Non-pigmented ciliary epithelial cell (primary cell): Measurements from ENCODE around the gene C1QTNF12.
A peak's percentile ranks its signal among the peaks of the same experiment; 100 is the strongest.

Experiments
- DNase-seq: peaks from one replicate; pipeline ENCODE4 v3.0.0-alpha.2; 2010; ENCODE audit warnings: low read depth

C1QTNF12 gene

DNA sequence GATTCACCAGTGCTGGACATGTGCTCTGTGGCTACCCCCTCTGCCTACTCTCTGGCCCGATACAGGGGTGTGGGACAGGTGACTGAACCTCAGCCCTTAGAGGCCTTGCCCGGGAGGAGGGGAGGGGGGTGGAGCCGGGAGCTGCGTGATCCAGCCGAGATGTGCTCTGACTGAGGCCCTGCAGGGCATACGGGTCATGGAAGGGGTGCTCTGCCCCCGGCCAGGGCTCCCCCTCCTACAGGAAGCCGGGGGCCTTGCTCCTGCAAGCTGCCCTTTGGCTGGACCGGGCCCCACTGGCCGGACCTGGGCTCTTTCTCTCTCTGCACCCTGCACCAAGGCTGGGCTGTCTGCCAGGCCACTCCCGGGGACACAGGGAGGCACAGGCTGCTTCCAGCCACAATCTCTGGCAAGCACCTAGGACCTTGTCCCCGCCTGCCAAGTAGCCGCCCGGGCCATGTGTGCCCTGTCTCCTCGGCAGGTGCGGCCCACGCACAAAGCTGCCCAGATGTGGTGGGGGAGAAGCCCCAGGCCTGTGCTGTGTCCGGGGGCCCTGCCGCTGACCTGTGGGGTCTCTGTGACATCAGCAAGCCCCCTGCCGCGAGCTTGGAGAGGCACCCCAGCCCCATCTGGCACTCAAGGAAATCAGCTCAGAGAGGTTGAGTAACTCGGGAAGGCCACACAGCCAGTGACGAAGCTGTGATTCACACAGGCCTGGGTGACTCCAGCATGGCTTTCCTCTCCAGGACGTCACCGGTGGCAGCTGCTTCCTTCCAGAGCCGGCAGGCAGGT lies 35.2 kb upstream of the C1QTNF12 start:
- no peak for DNase-seq

DNA sequence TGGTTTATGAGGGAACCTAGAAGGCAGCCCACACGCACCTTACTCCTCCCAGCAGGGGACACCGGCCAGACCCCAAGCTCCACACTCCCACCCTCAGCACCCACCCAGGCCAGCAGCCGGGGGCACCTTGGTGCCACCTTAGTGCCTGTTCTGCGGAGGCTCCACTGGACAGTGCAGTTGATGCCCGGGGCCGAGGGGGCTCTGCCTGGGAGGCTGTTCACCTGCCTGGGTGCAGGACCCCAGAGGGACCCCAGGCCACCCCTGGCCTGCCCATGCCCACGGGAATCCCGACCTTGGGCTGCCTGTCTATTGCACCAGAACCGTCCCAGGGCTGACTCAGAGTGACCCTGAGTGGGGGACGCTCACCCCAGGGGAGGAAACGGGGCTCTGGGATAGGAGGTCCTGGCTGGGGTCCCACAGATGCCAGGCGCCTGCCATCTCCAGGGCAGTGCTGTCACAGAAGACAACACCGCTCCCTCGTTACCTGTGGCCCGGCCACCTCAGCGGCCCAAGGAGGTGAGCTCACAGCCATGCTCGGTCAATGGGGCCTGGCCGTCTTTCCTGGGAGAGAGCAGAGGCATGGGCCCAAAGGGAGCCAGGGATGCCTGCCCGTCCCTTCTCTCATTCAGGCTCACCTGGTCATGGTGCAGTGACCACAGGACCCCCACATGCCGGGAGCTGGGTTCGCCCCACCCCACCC lies 34.4 kb upstream of the C1QTNF12 start:
- no peak for DNase-seq

DNA sequence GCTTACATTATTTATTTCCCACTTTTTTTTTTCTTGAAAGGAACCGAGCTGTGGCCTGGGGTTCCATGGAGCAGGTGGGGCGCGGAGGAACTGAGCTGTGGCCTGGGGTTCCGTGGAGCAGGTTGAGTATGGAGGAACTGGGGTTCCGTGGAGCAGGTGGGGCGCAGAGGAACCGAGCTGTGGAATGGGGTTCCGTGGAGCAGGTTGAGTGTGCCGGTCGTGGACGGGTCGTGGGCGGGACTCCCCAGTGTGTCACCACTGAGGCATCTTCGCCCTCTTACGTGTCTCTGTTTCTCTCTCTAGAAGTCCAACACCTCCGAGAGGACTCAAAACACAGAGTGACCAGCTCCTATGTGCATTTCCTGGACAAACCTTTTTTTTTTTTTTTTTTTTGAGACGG lies 32.5 kb upstream of the C1QTNF12 start:
- no peak for DNase-seq

DNA sequence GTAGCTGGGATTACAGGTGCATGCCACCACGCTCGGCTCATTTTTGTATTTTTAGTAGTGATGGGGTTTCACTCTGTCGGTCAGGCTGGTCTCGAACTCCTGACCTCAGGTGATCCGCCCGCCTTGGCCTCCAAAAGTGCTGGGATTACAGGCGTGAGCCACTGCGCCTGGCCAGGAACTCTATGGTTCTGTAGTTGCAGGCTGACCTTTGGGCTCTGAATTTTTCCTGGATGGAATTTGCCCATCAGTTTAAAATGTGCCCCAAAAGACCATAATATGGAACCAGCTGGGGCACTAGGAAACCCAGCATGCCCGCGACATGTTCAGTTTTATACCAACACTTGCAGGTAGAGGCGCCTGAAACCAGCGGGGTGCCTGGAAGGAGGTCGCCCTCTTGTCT lies 32.1 kb upstream of the C1QTNF12 start:
- DNase-seq, result no peak

DNA sequence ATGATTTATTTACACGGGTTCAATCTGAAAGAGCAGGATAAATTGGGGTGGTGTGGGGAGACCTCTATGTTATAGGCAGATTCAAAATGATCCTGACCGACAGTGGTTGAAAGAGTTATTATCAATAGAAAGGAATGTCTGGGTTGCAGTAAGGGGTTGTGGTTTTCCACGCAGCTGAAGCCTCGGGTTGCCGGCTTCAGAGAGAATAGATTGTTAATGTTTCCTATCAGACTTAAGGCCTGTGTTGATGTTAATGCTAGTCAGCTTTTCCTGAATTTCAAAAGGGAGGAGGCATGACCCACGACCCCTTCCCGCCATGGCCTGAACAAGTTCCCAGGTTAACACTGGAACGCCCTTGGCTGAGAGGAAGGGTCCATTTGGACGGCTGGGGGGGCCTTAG lies 29.3 kb upstream of the C1QTNF12 start:
- DNase-seq, result no peak

DNA sequence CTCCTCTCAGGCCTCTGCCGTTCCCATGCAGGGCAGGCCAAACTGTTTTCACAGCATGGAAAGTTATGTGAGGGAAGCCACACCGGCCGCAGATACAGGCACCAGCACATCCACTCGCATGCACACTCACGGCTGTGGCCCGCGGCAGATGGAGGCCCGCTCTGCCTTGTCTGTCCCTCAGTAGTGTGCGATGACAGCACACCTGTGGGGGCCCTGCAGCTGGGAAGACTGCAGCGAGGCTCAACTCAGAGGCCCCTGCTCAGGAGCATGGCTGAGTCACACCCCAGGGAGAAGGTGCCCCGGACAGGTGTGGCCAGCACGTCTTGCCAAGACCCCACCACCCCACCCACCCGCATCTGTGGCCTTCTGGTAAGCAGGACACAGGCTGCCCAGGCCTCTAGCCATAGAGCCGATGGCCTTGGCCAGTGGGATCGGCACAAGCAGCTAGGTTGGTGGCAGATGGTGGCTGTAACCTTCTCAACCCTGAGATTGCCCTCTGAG lies 28.5 kb upstream of the C1QTNF12 start:
- DNase-seq, result no peak

DNA sequence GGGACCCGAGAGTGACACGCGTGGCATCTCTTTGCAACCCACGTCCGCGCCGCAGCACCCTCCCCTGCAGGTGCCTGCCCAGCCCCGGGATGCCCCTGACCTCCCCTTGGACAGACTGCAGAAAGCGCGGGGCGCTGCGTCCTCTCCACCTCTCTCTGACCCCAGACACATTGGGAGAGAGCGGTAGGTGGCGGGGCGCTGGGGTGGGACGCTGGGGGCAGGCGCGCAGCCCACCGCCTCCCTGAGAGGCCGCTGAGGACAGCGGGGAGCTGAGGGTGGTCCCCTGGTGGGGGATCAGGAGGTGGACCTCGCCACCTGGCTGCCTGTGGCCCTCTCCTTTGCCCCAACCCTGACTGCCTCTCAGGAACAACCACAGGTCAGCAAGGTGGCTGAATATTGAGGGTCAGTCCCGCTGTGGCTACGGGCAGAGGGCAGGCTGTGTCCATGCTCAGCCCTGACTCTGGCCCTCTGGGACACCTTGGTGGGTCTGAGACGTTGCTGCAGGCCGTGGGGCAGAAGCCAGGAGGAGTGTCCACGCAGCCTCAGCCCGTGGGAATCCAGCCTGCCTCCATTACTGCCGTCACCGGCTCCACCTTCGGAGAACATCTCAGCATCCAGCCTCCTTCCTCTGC lies 27.9 kb upstream of the C1QTNF12 start:
- no peak for DNase-seq

DNA sequence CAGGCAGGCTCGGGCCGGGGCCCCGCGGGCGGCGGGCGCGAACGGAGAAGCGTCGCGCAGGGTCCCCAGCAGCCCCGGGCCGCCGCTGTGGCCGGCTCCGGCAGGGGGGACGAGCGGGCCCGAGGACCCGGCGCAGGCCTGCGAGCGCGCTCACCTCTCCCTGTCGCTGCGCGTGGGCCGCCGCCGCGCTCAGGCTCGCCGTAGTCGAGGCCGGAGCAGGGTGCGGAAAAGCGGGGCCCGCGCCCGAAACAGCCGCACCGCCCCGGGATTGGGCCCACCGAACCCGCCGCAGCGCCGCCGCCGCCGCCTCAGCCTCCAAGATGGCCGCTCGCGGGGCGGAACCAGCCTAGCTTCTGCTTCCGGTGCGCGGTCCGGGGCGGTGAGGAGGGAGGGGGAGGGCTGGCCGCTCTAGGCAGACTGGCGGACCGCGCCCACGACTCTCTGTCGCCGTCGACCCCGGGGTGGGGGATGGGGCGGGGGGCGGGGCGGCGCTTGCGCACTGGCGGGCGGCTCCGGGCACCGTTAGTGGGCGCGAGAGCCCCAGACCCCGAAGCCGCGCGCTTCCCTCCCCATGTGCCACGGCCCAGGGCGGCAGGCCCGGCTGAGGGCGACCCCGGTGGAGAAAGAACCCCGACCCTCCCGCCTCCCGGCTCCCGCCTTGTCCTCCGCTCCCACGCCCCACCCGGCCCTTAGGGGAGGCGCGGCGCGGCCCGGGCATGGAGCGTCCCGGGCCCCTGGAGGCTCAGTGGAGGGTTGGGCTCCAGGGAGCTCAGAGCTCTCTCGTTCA lies 27.2 kb upstream of the C1QTNF12 start, which contains the start of gene UBE2J2:
Gene UBE2J2, minus strand, starts transcription at position 343 of the 787 bp plus-strand sequence. CDS start 5,862 bp downstream, outside the sequence.
- DNase-seq, result peak; percentile 48

DNA sequence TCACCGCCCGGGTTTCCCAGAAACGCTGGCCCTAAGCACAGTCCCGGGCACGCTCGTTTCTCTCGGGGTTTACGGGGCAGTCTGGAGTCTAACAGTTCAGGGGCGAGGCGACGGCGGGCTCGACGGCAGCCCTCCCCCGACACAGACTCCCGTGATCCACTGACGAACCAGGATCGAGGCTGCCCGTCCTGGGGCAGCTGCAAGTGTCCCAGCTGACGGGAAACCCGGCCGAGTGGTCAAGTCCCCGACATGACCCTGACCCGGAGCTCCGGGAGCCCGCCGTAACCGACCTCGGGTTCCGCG lies 26.6 kb upstream of the C1QTNF12 start:
- DNase-seq, result no peak

DNA sequence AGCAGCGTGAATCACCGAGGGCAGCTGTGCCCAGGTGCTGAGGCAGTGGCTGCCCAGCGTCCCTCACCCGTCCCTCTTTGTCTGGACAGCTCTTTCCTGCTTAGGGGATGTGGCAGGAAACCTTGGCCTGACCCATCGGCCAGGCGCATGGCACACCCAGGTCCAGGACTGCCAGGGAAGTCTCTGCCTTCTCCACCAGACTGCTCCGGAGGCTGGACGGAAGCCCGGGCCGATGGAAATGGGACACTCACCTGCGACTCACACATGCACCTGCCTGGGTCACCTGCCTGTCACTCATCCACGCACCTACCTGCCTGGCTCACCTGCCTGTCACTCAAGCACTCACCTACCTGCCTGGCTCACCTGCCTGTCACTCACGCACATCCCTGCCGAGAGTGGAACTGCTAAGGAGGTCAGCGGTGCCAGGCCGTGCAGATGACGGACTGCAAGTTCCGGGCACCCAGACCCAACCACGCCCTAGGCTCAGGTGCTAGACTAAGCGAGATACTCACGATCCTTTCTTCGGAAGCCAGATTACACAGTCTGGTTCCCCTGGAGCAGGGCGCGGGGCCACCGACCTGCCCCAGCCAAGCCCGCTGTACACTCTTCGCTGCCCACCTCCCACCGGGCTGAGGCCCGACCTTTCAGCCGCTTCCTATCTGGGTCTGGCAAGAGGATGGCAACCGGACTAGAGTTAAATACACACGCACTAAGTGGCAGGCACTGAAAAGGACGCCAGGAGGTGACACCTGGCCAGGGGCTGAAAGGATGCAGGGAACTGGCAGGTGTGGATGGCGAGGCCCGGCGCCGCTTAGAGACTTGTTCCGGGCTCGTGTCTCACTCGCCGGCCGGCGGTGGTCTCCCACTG lies 26.1 kb upstream of the C1QTNF12 start:
- DNase-seq, result no peak

DNA sequence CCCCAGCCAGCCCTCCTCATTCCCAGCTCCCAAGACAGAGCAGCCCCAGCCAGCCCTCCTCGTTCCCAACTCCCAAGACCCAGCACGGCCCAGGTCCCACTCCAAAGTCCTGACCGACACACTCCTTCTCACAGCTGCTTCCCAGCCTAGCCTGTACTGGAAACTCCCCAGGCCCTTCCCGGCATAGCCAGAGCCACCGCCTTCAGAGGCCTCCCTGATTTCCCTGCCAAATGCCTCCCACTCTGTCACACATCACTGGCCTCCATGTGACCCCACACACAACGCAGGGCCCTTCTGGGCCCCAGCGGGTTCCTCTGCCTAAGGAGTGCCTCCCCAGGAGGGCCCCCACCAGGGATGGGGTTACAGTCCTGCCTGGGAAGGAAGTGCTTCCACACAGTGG lies 24.3 kb upstream of the C1QTNF12 start:
- no peak for DNase-seq

DNA sequence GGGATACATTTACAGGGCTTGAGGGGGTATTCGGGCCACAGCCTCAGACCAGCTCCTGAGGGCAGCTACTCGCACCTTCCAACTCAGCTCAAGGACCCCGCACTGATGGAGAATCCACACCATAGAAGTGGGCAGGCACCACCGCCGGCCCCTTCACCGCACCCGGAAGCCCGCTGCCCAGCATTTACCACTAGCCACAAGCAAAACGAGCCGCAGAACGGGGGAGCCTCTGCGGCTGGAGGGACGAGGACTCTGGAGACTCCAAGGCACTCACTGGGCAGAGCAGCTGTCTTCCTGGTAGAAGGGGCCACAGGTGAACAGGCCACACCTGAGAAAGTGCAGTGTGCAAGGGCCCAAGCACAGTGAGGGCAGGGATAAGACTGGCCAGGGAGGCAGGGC lies 21.8 kb upstream of the C1QTNF12 start:
- no peak for DNase-seq

DNA sequence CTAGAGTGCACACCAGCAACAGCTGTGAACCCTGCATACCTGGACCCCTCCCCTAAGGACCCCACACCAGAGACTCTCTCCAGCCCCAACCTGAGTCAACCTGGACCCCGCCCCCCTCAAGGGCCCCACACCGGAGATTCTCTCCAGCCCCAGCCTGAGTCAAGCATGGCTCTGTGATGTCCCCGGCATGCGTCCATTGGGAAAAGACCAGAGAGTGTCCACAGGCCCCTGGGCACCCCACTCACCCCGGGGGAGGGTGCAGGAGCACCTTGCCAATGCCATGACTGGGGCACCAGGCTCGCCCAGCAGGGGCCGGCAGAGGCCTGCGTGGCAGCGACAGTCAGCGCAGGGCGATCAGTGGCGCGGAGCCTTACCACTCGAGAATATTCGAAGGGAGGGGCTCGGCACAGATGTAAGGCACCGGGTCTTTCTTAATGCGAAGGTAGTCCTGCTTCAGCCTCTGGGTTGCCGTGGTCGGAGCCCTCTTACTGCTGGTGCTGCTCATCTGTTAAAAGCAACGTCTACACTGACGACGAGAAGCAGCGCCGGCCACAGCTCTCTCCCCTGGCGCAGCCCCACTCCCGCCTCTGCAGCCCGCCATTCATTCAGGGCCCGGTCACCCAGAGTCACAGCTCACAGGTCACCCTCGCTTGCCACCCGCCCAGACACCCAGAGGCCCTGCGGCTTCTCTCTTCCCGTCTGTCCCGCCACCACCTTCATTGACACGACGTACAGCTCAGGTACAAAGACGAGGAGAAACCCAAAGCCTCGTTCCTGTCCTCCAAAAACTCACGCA lies 21.2 kb upstream of the C1QTNF12 start:
- no peak for DNase-seq

DNA sequence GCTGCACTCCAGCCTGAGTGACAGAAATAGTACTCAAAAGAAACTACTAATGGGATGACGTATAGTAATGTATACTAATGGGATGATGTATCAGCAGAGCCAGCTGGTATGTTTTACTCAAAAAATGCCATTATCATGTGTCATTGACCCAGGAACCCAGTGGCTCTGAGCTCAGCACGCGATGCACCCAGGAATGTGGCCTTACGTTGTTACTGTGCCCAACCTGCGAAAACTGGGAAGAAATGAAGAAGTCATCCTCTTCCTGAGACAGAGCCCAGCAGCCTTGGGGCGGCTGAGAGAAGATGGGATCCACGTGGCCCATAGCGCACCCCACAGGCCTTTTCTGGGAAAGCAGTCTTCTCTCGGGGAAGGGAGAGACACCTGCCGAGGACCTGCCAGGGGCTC lies 18.3 kb upstream of the C1QTNF12 start:
- DNase-seq, result peak; percentile 95

DNA sequence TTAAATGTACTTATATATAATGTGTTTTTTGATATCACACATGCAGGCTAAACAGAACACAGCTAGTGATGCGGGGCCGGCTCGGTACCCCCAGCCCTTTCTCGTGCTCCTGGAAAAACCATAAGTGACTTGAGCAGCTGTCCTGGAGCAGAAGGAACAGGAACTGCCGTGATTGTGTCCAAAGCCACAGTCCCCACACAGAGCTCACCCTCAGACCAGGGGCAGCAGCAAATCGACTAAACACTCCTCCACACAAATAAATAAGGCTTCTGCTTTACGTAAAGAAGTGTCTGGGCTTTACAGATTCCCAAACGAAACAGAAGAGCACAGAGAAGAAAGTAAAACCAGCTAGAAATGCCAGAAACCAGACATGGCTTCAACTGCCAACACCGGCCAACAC lies 17.5 kb upstream of the C1QTNF12 start:
- no peak for DNase-seq

DNA sequence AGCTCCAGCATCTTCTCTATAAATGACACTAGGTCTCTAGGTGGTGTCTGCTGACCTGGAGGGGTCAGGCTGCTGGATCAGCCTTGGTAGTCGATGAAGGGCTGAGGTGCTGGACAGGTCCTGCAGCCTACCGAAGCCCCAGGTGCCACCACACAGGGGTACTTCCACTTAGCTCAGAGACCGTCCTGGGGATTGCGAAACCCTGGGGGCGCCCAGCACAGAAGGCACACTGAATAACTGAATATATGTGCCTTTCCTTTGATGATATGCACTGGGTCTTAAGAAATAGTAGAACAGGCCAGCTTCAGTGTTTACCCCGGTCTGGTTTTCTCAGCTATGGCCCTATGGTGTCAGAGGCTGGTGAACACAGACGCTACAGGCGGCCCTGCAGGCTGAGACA lies 16.2 kb upstream of the C1QTNF12 start:
- no peak for DNase-seq

DNA sequence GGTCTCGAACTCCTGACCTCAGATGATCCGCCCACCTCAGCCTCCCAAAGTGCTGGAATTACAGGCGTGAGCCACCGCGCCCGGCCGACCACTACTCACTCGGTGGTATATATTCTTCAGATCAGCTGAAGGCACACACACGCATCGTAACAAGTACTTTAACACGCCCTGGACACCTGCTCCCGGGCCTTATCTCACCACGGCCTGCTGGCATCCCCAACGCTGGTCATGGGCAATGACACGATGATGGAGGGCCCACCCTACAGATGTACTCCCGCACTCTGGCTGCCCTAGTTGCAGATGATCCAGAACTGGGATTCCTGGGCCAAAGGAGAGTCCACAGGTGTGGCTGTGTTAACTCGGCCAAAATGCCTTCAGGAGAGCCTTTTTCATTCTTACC lies 15.5 kb upstream of the C1QTNF12 start:
- no peak for DNase-seq

DNA sequence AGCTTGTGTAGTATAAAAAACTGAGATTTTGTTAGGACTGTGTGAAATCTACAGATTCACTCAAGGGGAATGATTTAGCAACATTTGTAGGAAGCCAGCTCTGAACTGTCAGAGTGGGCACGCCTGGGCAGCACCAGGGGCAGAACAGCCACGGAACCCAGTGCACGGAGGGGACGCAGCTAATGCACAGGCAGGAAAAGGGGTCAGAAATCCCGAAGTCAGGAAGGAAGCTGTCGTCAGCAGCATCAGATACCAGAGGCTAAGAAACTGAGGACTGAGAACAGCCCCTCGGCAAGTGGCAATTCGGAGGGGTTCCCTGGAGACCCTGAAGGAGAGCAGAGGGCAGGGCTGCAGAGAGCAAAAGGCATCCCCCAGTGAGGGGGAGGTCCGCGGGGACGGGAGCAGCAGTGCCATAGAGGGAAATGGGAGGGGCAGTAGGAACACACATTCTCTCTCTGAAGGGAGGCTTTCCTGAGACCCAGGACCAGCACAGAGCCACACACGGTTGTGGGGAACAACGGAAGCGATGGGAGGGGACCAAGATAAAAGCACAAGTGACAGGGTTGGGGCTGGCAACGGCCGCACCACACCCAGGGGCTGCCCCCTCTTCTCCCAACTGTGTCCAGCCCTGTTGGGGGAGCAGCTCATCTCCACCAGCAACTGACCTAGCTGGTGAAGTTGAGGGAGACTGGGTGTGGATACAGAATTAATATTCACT lies 14.5 kb upstream of the C1QTNF12 start:
- no peak for DNase-seq

DNA sequence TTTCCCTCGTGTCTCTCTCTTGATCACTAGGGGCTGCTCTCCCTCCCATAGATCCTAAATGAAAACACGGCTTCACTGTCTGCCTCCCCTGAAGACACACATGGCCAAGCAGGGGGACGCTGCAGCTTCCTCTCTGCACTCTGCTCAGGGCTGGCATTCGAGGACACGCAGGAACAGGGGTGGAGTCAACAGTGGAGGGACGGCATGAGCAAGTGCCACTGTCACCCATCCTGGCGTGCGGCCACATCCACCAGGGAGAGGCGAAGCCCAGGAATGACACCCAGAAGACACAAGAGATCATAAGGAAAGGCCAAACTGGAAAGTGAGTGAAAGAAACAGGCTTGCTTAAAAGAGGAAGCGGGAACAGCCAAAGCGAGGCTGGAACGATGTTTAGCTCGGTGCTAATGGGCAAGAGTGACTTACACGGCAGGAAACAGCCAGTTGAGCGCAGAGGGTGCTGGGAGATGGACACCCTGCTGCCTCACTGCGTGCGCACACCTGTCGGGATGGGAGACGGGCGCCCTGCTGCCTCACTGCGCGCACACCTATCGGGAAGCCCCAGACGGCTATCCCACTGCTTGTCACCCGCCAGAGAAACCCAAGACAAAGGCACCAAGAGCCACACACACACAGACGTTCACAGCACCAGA lies 13.6 kb upstream of the C1QTNF12 start:
- DNase-seq, result no peak
